SH-SY5Y (cell line): ENCODE measurements around the gene FUT9.

Source experiments
- GATA2 ChIP-seq: IDR thresholded peaks from 2 replicates; pipeline ENCODE4 v1.6.1; 2011; ENCODE audit warnings: mild to moderate bottlenecking, low read depth, low read length
- GATA3 ChIP-seq: IDR thresholded peaks from 2 replicates; pipeline ENCODE4 v1.6.1; 2011; ENCODE audit warnings: low read depth, mild to moderate bottlenecking, low read length, moderate library complexity

- TF ChIP-seq GATA3 (no peak), GATA2 (no peak)
Observed at GRCh38 chr6:96186516-96187195, 170.9 kb downstream of the FUT9 start.
